Esophagus squamous epithelium (tissue), 4 donors: ENCODE results near the gene WSCD2.

Experiments used
- POLR2A ChIP-seq, 4 donors: fragments of 450-650 bp; IDR thresholded peaks; one replicate each; pipeline ENCODE4 v1.6.1; 2017; ENCODE audit warnings: antibody characterized with exemption in 4 of 4, mild to moderate bottlenecking in 4 of 4, moderate library complexity in 3 of 4
- TF ChIP-seq, protein P1 (sequence below), 6 experiments: fragments of 450-650 bp in 4 of 6; fragments of 200-600 bp in 2 of 6; sonication (generic) in 2 of 6; IDR thresholded peaks; one replicate each; pipeline ENCODE4 v1.5.1; 2016 to 2019; ENCODE audit warnings: antibody characterized with exemption in 6 of 6, mild to moderate bottlenecking in 4 of 6, moderate library complexity in 4 of 6

DNA sequence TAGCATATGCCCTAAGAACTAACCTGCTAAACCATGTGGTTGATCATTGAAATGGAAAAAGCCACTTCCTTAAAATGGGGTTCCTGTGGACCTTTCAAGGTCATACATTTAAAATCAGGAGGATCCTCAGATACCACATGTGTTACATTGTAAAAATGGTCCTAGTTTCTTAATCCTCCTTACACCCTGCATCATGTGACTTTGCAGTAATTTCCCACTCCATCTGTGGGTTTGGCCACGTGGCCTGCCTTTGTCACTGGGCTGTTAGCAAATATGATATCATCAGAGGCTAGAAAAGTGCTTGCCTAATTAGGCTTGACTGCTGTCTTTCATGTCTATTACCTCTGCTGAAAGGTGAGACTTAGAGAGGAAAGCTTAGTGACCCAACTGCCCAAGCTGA is 139.3 kb downstream of the WSCD2 start:
- TF ChIP-seq, protein P1, sequence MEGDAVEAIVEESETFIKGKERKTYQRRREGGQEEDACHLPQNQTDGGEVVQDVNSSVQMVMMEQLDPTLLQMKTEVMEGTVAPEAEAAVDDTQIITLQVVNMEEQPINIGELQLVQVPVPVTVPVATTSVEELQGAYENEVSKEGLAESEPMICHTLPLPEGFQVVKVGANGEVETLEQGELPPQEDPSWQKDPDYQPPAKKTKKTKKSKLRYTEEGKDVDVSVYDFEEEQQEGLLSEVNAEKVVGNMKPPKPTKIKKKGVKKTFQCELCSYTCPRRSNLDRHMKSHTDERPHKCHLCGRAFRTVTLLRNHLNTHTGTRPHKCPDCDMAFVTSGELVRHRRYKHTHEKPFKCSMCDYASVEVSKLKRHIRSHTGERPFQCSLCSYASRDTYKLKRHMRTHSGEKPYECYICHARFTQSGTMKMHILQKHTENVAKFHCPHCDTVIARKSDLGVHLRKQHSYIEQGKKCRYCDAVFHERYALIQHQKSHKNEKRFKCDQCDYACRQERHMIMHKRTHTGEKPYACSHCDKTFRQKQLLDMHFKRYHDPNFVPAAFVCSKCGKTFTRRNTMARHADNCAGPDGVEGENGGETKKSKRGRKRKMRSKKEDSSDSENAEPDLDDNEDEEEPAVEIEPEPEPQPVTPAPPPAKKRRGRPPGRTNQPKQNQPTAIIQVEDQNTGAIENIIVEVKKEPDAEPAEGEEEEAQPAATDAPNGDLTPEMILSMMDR (IDR thresholded peaks at IDR 0.05) = no peak
- TF ChIP-seq POLR2A (IDR thresholded peaks at IDR 0.05) = no peak
